Erythroblast (primary cell): ENCODE results near the gene ESCO1.

Experiments used
- GATA1 ChIP-seq: IDR thresholded peaks from 2 replicates; pipeline ENCODE4 v1.6.1; 2011; ENCODE audit warnings: low read depth, mild to moderate bottlenecking, control low read depth, low read length, moderate library complexity
- POLR2A ChIP-seq: IDR thresholded peaks from 2 replicates; pipeline ENCODE4 v1.6.1; 2011; ENCODE audit warnings: mild to moderate bottlenecking, low read length

GRCh38 chr18:21490748-21491147, 109.8 kb downstream of the ESCO1 start:
- TF ChIP-seq POLR2A (no peak), GATA1 (no peak)
